Caki2 (cell line): ENCODE measurements around the gene LDHD. TPM values are rescaled to one million over a fixed set of nuclear protein-coding genes. Genes with fewer than 3 reads are reported as not detected.
"Not testable (repeated sequence)": the region's sequence is repeated elsewhere in the genome, so short reads cannot be mapped to it uniquely, and the experiment has no call there.

Experiments used
- DNase-seq: peaks from one replicate; pipeline ENCODE4 v3.0.0-alpha.2; 2015; ENCODE audit warnings: low read depth
- in situ Hi-C: cut with HindIII; loops from 2 replicates; pipeline ENCODE4 v1.10.0; 2016; ENCODE audit warnings: low sequenced_read_pairs, low pct_unique_long_range_greater_than_20kb, mixed read lengths
- total RNA-seq: library from RNA; depleted of rRNA; stranded (reverse); fragments of >200 nt; shearing (Covaris generic); gene quantifications from 2 replicates; pipeline ENCODE4 v1.2.3, GENCODE V29; 2014; ENCODE audit warnings: low replicate concordance

LDHD gene
- total RNA-seq, 1 experiment from 2014 or later: 0.95 TPM

DNA sequence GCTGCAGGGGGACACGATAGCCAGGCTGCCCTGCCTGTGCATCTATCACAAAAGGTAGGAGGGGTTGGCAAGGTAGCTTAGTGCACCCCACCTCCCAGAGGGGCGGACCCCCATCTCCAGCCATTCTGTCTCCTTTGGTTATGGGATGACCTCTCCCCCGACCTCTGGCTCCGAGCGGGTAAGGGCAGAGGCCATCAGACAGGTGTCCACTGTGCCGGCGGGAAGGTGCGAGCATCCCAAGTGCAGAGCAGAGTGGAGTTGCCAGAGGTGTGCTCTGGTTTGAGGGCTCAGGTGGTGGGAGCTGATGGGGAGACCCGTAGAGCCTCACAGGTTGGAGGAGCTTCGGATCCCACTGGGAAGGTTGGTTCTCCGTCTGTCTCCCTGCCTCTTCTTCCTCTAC lies 11.7 kb downstream of the LDHD start:
- DNase-seq: no peak
- in situ Hi-C loops: no loop called here

DNA sequence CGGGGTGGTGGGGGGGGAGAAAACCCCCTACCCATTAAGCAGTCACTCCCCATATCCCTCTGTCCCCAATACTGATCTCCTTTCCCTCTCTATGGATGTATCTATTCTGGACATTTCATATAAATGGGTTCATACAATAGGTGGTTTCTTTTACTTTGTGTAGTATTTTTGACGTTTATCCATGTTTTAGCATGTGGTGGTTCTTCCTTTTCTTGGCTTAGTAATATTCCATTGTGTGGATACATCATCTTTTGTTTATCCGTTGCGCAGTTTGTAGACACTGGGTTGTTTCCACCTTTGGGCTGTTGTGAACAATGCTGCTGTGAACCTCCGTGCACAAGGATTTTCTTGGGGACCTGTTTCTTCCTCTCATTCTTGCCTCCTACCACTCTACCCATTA lies 12.6 kb downstream of the LDHD start:
- in situ Hi-C loops: no loop called here
- no peak for DNase-seq

DNA sequence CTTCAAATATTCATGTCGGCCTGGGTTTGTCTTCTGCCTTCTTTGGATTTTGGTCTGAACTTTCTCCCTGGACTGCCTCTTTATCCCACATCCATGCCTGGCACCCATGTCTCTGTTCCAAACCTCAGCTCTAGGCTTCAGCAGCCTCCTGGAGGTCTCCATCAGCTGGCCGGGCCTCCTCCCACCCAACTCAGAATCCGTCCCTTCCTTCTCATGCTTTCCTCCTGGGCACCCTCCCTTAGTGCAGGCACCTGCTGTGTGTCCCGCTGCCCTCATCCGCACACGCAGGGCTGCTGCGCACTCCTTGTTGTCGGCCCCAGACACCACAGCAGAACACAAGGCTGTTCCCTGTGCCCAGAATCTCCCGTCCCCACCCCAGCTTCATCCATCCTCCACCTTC lies 14.0 kb downstream of the LDHD start:
- DNase-seq: no peak
- in situ Hi-C loops: no loop called here

DNA sequence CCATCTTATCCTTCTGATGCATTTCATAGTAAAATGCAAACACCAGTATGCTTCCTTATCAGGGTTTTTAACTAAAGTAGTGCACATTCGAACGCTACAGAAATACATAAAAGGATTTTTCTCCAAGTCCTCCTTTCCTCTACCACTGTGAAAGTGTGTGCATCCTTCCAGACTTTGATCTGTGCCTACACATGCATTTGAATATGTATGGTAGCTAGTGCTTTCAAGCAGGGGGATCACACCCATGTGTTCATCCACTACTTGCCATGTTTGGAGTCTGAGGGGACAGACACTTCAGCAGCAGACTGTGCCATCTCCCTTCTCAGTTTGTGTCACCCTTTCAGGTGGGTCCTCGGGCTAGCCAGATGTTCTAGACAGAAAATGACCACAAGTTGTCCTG lies 14.9 kb downstream of the LDHD start:
- in situ Hi-C loops: no loop called here
- no peak for DNase-seq

DNA sequence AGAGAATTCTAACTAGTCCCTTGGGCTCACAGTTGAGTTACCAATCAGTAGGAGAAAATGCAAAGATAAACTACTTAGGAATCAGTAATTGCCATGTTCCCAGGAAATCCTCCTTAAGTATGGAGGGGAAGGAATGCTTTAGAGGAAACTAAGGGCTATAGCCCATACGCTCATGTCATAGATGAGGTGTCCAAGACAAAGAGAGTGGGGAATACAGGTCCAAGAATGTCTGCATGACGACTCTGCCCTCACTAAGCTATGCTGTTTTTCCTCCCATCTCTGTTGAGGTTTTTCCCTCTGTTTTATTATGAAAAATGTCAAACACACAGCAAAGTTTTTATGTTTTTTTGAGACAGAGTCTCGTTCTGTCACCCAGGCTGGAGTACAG lies 16.0 kb downstream of the LDHD start:
- no peak for DNase-seq
- in situ Hi-C loops: no loop called here

DNA sequence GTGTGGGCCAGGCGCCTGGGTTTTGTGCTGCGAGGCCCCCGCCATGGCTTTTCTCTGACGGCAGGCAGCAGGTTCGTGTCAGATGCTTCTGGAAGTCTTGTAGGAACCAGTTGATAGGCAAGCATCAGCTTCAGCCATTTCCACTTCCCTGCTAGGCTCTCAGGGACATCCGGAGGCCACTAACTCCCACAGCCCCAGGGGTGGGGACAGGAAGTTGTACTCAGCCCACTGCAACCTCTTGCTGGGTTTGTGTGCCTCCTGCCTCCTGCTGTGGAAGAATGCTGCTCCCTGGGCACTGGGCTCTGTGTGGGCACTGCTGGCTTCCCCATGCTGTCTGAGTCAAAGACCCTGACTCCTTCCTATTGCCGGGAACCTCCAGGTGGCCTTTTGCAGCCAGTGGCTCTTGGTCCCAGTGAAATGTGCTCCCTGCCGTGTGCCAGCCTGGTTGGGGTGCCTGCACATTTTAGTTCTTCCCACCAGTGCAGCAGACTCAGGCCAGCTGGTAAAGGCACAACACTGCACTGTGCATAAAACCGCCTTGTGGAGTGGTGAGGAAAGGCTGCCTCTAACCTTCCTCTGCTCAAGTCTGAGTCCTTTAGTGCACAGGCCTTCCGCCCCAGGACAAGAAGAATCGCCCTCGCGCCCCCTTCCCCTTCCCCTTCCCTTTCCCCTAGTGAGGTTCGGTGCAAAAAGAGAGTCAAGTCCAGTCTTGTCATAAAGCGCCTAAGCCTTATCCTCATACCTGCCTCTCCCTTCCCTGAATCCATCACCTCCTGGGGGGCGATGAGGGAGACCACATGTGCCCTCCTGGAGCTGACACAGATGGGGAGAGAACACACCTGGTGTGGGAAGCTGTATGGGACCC lies 16.6 kb downstream of the LDHD start:
- in situ Hi-C loops: no loop called here
- DNase-seq: no peak

DNA sequence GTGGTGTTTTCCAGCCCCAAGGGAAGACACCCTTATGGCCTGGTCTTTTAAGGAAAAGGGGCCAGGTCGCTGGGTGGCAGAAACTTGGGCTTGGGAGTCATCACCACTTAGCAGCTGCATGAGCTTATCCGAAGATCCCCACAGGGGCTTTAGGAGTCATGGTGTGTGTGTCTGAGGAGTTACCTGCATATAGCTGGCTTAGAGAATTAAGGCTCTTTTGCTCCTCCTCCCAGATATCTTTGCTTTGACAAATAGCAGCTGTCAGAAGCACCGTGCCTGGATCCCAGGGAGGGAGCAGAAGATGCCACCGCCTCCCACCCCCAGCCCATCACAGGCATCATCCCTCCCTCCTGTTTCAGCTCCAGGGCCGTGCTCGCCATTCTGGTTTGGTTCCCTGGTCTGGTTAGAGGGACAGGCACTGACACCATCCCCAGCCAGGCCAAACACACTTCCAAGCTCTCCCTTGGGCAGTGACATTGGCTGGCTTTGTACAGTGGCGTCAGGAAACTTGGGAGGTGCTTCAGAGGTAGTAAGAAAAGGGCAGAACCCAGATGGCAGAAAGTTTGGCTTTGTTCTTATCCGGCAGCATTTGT lies 17.4 kb downstream of the LDHD start:
- in situ Hi-C loops: no loop called here
- DNase-seq: no peak

DNA sequence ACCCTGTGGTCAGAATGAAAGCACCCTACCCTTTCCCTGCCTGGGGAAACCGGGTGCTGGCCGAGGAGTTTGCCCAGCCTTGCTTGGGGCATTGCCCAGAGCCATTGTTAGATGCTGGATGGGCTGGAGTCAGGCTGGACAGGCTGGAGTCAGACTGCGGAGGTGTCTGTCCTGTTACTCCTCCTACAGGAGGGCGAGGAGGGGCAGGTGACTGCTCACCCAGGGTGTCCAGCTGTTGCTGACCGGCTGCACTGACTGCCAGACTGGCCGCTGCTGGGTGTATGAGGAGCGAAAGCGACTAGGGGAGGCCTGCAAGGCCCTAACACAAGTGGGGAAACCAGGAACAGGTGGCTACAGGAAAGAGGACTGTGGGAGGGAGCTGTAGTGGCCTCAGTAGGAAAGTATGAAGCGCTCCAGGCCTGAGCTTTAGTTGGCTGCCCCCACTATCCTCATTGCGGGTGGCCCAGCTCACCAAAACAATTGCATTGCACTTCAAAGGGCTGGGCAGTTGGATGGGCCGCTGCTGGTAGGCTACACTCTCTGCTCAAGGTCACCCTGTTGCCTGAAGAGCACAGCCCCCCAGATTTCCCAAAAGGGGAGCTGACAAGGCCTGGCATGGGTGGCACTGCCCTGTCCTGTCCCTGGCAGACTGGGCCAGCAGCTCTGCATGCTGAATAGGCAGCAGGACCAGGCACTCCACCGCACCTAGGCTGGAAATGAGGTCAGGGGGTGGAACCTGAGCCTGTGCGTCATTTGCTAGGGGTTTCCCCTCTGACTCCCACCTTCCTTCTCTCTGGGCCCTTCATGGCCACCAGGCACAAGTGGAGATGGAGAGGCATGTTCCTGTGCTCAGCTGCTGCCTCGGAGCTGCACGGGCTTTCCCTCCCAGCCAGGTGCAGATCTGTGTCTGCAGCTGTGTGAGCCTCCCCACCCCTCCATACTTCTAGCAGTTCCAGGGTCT lies 18.4 kb downstream of the LDHD start:
- no peak for DNase-seq
- in situ Hi-C loops: no loop called here

DNA sequence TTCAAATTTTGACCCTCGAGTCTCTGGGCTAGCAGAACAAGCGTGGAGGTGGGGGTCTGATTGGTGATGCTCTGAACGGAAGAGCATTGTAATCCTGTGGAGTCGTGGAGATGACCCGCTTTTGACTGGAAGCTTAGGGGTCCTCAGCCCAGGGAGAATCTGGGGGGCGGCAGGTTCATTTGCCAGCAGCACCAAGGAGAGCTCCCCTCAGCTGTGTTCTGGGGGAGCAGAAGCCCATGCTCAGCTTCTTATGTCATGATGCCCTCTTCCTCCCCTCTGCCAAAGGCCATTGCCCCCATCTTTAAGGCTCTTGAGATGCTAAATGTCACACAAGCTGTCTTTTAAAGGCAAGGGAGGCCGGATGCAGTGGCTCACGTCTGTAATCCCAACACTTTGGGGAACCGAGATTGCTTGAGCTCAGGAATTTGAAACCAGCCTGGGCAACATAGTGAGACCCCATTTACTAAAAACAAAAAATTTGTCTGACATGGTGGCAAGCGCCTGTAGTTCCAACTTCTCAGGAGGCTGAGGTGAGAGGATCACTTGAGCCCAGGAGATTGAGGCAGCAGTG lies 19.3 kb downstream of the LDHD start:
- no peak for DNase-seq
- in situ Hi-C loops: no loop called here

DNA sequence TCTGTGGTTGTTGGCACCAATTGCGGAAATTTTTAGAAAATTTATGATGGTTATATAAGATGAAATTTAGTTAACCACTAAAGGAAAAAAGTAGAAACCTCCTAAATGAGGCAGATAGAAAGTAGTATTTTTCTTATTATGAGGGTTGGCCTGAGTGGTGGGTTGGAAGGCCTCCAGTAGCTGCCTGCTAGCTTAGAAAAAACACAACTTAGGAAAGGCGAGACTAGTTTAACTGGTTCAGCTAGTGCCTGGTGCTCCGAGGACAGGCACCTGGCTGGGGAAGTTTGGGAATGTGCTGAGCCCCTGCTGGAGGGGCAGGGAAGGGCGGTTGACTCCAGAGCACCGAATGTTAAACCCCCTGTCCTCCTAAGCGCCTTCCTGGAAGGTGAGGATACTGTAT lies 19.9 kb downstream of the LDHD start:
- DNase-seq: no peak
- in situ Hi-C loops: no loop called here

DNA sequence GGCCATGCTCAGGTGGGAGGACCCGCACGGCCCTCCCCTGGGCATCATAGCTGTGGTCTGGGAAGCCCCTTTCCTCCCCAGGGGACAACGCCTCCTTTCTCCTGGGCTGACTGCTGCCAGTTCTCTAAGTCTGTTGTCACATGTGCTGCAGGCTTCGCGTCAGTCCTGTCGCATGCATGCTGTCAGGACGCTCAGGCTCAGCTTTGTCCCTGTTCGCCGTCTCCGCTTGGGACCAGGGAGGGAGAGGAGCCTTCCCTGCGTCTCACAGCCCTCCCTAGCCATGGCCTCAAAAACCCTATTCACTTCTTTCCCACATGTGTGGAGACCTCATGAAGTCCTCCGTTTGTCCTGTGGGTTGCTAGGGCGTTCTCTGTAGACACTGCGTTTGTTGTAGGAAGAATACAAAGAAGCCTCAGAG lies 21.4 kb downstream of the LDHD start:
- DNase-seq: no peak
- in situ Hi-C loops: no loop called here

DNA sequence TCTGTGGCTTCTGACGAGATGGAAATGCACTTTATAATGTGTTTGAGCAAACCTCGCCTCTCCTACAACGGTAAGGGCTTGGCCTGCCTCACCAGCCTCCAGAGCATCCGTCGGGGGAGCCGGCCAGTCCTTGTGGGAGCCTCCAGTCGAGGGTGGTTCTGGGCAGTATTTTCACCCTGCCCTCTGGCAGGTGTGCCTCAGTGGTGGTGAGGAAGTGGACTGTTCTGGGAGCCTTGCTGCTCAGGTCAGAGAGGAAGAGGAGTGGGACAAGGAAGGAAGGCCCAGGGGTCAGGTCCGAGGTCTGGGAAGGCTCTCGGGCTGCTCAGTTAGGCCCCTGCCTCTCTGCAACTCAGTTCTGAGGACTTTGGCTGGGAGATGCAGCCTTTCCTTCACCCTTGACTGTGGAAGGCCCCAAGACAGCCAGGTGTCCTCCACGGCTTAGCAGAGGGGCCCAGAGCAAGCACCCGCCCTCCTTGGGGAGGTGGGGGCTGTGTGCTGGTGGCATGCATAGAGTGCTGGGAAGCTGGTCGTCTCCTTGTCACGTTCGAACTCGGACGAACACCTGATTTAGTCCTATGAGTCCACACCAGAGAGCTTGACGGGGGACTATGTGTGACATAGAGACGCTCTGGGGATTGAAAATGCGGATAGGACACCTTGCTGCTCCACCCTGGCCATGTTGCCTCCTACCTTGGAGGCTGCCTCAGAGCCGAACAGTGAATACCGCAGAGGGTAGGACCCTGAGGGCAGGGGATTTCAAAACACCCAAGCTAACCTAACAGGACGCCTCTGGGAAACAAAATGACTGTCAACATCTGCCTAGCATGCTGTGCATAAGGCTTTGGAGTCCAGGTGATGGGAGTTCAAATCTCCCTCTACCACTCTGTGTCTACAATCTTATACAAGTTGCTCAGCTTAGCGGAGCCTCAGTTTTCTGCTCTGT lies 22.7 kb downstream of the LDHD start:
- in situ Hi-C loops: no loop called here
- no peak for DNase-seq

DNA sequence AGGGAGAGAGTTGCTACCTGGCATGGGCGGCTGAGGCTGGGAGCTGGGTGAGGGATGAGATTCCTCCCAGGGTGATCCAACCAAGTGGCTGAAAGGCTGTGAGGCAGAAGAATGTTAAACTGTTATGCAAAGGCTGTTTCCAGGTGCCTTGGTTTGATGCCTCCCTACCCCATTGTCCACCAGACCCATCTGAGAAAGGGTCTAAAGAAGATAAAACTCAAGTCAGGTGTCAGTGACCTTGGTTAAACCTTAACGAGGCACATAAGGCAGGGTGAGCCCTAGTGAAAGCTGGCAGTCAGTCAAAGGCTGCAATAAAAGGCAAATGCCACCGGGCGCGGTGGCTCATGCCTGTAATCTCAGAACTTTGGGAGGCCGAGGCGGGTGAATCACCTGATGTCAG lies 23.8 kb downstream of the LDHD start:
- in situ Hi-C loops: no loop called here

DNA sequence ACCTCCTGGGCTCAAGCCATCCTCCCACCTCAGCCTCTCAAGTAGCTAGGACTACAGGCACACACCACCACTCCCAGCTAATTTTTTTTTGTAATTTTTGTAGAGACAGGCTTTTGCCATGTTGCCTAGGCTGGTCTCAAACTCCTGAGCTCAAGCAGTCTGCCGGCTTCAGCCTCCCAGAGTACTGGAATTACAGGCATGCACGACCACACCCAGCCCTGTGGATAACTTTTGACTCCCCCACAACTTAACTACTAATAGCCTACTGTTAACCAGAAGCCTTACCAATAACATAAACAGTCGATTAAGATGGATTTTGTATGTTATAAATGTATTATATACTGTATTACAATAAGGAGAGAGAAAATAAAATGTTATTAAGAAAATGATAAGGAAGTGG lies 25.0 kb downstream of the LDHD start:
- DNase-seq, in situ Hi-C loops: not testable (repeated sequence)

More for the DNA sequence above, 23.8 kb downstream of the LDHD start:
- DNase-seq: peak; percentile 87

DNA sequence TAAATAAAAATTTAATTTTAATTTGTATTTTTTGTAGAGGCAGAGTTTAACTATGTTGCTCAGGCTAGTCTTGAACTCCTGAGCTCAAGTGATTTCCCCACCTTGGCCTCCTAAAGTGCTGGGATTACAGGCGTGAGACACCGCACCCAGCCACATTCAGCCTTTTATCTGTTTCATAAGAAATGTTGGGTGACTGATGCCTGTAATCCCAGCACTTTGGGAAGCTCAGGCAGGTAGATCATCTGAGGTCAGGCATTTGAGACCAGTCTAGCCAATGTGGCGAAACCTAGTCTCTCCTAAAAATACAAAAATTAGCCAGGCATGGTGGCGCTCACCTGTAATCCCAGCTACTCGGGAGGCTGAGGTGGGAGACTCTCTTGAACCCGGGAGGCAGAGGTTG lies 25.7 kb downstream of the LDHD start:
- in situ Hi-C loops: not testable (repeated sequence)

DNA sequence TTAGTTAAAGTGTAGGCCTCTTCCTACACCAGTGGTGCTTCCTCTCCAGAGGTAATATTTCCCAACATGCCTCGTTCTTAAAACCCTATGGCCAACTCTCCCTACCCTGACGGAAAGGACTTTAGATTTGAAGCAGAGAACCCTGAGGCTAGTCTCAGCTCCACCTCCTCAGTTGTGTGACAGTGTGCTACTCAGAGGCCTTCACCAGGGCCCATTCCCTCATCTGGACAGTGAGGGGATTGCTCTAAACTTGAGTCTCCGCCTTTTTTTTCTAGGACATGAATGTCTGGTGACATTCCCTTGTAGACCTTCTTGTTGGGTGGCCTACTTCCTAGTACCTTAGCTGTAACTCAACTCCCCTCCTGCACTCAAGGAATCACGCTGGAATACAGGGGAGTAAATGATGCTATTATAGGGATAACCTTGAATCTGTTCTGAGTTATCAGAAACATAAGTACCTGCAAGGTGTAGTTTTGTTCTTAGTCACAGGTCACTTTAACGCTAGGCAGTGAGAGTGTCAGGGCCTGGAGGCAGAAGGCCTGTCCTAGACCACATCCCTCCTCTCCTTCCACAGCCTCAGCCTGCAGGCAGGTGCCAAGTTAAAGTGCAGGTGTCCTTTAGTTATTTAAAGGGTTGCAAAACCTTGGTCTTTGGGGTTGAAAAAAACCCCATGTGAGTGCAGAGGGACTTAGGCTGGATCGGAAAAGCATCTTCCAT lies 26.9 kb downstream of the LDHD start:
- in situ Hi-C loops: no loop called here
- no peak for DNase-seq

More for the DNA sequence above, 25.7 kb downstream of the LDHD start:
- DNase-seq: not testable (repeated sequence)

DNA sequence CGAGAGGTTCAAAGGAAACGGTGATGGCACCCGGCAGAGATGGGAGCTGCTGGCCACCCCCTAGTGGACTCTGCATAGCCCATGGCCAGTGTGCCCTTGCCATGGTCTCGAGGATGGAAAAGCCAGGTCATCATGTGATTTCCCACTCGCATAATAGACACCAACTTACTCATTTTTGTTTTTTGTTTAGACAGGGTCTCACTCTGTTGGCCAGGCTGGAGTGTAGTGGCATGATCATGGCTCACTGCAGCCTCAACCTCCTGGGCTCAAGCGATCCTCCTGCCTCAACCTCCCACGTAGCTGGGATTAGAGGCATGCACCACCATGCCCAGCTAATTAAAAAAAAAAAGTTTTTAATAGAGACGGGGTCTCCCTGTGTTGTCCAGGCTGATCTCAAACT lies 27.6 kb downstream of the LDHD start:
- in situ Hi-C loops: no loop called here
- no peak for DNase-seq
